Keratinocyte (primary cell): Measurements from ENCODE around the gene SYTL4. TPM values are rescaled to one million over a fixed set of nuclear protein-coding genes. Genes with fewer than 3 reads are reported as not detected.

ENCODE experiments used
- DNase-seq: peaks from one replicate; pipeline ENCODE4 v3.0.0-alpha.2; 2011; ENCODE audit warnings: low read depth, missing footprints, low spot score
- FAIRE-seq: peaks from 2 replicates; lab custom pipeline; 2011; peaks lifted over from hg19 to GRCh38; lab: Jason Lieb, UNC
- H2AFZ ChIP-seq: 2 replicates; pipeline ENCODE4 v1.6.0; 2012; ENCODE audit warnings: low read length, control low read depth, inconsistent platforms; ENCODE audit not compliant: control insufficient read depth
- H3K27ac ChIP-seq: 2 replicates; pipeline ENCODE4 v1.5.1; 2011; ENCODE audit warnings: low read length; ENCODE audit not compliant: control insufficient read depth, insufficient read depth
- H3K27me3 ChIP-seq: 3 replicates; pipeline ENCODE4 v1.6.0; 2011; ENCODE audit warnings: low read length; ENCODE audit not compliant: control insufficient read depth, insufficient read depth; ENCODE audit errors: extremely low read depth
- H3K36me3 ChIP-seq, 2 experiments: 2 replicates in 1 of 2; 3 replicates in 1 of 2; pipeline ENCODE4 v1.5.1; 2011; ENCODE audit warnings: low read length in 2 of 2, mild to moderate bottlenecking in 1 of 2; ENCODE audit not compliant: control insufficient read depth in 2 of 2, insufficient read depth in 2 of 2; ENCODE audit errors: extremely low read depth in 1 of 2
- H3K4me1 ChIP-seq: 3 replicates; pipeline ENCODE4 v1.5.1; 2011; ENCODE audit warnings: low read length; ENCODE audit not compliant: control insufficient read depth, insufficient read depth; ENCODE audit errors: extremely low read depth
- H3K4me2 ChIP-seq: 3 replicates; pipeline ENCODE4 v1.6.0; 2011; ENCODE audit warnings: low read depth, low read length; ENCODE audit not compliant: control insufficient read depth, insufficient read depth; ENCODE audit errors: extremely low read depth
- H3K4me3 ChIP-seq, 3 experiments: fragments of 200-600 bp in 1 of 3; sonication (generic) in 1 of 3; 2 replicates in 2 of 3; 3 replicates in 1 of 3; pipeline ENCODE4 v1.5.1; 2011 to 2016; ENCODE audit warnings: low read length in 3 of 3, mild to moderate bottlenecking in 3 of 3, control low read depth in 2 of 3, inconsistent platforms in 1 of 3, low read depth in 1 of 3, mixed read lengths in 1 of 3, mixed run types in 1 of 3, moderate library complexity in 1 of 3; ENCODE audit not compliant: control insufficient read depth in 2 of 3, insufficient read depth in 2 of 3; ENCODE audit errors: extremely low read depth in 1 of 3
- H3K79me2 ChIP-seq: 2 replicates; pipeline ENCODE4 v1.6.0; 2012; ENCODE audit warnings: low read length; ENCODE audit not compliant: control insufficient read depth, insufficient read depth
- H3K9ac ChIP-seq: 3 replicates; pipeline ENCODE4 v1.6.0; 2011; ENCODE audit warnings: low read length; ENCODE audit not compliant: control insufficient read depth, insufficient read depth; ENCODE audit errors: extremely low read depth
- H3K9me1 ChIP-seq: 3 replicates; pipeline ENCODE4 v1.6.0; 2011; ENCODE audit warnings: low read length; ENCODE audit not compliant: control insufficient read depth, insufficient read depth; ENCODE audit errors: extremely low read depth
- H3K9me3 ChIP-seq: 2 replicates; pipeline ENCODE4 v1.5.1; 2012; ENCODE audit warnings: low read depth, low read length; ENCODE audit not compliant: control insufficient read depth
- H4K20me1 ChIP-seq: 3 replicates; pipeline ENCODE4 v1.6.0; 2011; ENCODE audit warnings: low read length; ENCODE audit not compliant: control insufficient read depth, insufficient read depth; ENCODE audit errors: extremely low read depth
- EZH2 ChIP-seq: IDR thresholded peaks from one replicate; pipeline ENCODE4 v1.6.1; 2012; ENCODE audit warnings: inconsistent platforms, mild to moderate bottlenecking, low read length, moderate library complexity
- dilution Hi-C: fragments of 300-500 bp; cut with MboI; formaldehyde crosslinking; loops from one replicate; pipeline ENCODE4 v1.7.0; 2020; ENCODE audit warnings: low sequenced_read_pairs; ENCODE audit not compliant: extremely low pct_ligation_motif_present
- polyA plus RNA-seq, 5 experiments: library from polyadenylated mRNA; depleted of rRNA in 3 of 5; stranded (reverse) in 3 of 5; stranded (forward) in 1 of 5; unstranded in 1 of 5; fragments of >200 nt; gene quantifications; 1 replicate in 1 of 5; 2 replicates in 3 of 5; 3 replicates in 1 of 5; pipeline versions ENCODE4 v1.2.1 to v1.2.3, GENCODE V29; 2011 to 2012; ENCODE audit warnings: missing spikeins in 2 of 5, low read depth in 1 of 5, low replicate concordance in 1 of 5
- TF ChIP-seq, protein P1 (sequence below), 3 experiments: IDR thresholded peaks in 1 of 3; conservative IDR thresholded peaks in 1 of 3; optimal IDR thresholded peaks in 1 of 3; 2 replicates in 2 of 3; 3 replicates in 1 of 3; pipeline versions ENCODE3 to v1.5.1; 2011; ENCODE audit warnings: low read length in 3 of 3, mild to moderate bottlenecking in 3 of 3, moderate library complexity in 2 of 3, control low read depth in 1 of 3, inconsistent platforms in 1 of 3; ENCODE audit not compliant: insufficient read depth in 2 of 3; ENCODE audit errors: extremely low read depth in 1 of 3

Gene SYTL4
- polyA plus RNA-seq, 1 donor (not counting 4 experiments of a cell fraction or from before 2014, with no cell fraction given), result 0.87 TPM

- Histone ChIP-seq H3K4me1 (no peaks in the 10 kb centered on the region), H3K9me1 (no peaks in the 10 kb centered on the region), H3K27me3 (no peaks in the 10 kb centered on the region), H3K9ac (no peak overlapping the region), H3K79me2 (no peaks in the 10 kb centered on the region), H3K4me3 (no peak overlapping the region), H4K20me1 (no peaks in the 10 kb centered on the region), H3K27ac (no peak overlapping the region), H2AFZ (no peak overlapping the region), H3K36me3 (no peaks in the 10 kb centered on the region), H3K4me2 (no peak overlapping the region), H3K9me3 (no peaks in the 10 kb centered on the region)
- DNase-seq, result no peak
- dilution Hi-C loops, result no loop called here
- no peak for TF ChIP-seq EZH2
- TF ChIP-seq, protein P1, sequence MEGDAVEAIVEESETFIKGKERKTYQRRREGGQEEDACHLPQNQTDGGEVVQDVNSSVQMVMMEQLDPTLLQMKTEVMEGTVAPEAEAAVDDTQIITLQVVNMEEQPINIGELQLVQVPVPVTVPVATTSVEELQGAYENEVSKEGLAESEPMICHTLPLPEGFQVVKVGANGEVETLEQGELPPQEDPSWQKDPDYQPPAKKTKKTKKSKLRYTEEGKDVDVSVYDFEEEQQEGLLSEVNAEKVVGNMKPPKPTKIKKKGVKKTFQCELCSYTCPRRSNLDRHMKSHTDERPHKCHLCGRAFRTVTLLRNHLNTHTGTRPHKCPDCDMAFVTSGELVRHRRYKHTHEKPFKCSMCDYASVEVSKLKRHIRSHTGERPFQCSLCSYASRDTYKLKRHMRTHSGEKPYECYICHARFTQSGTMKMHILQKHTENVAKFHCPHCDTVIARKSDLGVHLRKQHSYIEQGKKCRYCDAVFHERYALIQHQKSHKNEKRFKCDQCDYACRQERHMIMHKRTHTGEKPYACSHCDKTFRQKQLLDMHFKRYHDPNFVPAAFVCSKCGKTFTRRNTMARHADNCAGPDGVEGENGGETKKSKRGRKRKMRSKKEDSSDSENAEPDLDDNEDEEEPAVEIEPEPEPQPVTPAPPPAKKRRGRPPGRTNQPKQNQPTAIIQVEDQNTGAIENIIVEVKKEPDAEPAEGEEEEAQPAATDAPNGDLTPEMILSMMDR (optimal IDR thresholded peaks at IDR 0.05 in 1 of 3, IDR thresholded peaks at IDR 0.05 in 1 of 3, conservative IDR thresholded peaks at IDR 0.05 in 1 of 3; ENCODE audit: extremely low read depth in 1 of 3, insufficient read depth in 2 of 3, low read length in 3 of 3), result no peak
- peak; percentile 5 for FAIRE-seq
Observed at GRCh38 chrX:100687128-100687527, 44.8 kb downstream of the SYTL4 start.

- no peak overlapping the region for H2AFZ ChIP-seq
- H3K9me1 ChIP-seq, result no peaks in the 10 kb centered on the region
- TF ChIP-seq EZH2, result no peak
- TF ChIP-seq, protein P1 (optimal IDR thresholded peaks at IDR 0.05 in 1 of 3, IDR thresholded peaks at IDR 0.05 in 1 of 3, conservative IDR thresholded peaks at IDR 0.05 in 1 of 3; ENCODE audit: extremely low read depth in 1 of 3, insufficient read depth in 2 of 3, low read length in 3 of 3), result no peak
- H4K20me1 ChIP-seq, result no peaks in the 10 kb centered on the region
- H3K27ac ChIP-seq, result no peak overlapping the region
- no peaks in the 10 kb centered on the region for H3K4me1 ChIP-seq
- DNase-seq, result no peak
- H3K4me2 ChIP-seq, result no peak overlapping the region
- no peaks in the 10 kb centered on the region for H3K9me3 ChIP-seq
- dilution Hi-C loops, result no loop called here
- no peaks in the 10 kb centered on the region for H3K36me3 ChIP-seq
- H3K9ac ChIP-seq, result no peak overlapping the region
- no peak overlapping the region for H3K4me3 ChIP-seq
- FAIRE-seq, result no peak
- H3K79me2 ChIP-seq, result no peaks in the 10 kb centered on the region
- H3K27me3 ChIP-seq, result no peaks in the 10 kb centered on the region
Observed at GRCh38 chrX:100685997-100686305, 46.0 kb downstream of the SYTL4 start.
